Measurements from ENCODE around the gene ATG9A. TPM values are rescaled to one million over a fixed set of nuclear protein-coding genes. Genes with fewer than 3 reads are reported as not detected.

ATG9A gene
- total and polyA plus RNA-seq, 9 of the 15 experiments (the other 6 are each of a cell fraction or from before 2014, with no cell fraction given) = 0.25 to 65.6 (median 23.4) TPM

DNA sequence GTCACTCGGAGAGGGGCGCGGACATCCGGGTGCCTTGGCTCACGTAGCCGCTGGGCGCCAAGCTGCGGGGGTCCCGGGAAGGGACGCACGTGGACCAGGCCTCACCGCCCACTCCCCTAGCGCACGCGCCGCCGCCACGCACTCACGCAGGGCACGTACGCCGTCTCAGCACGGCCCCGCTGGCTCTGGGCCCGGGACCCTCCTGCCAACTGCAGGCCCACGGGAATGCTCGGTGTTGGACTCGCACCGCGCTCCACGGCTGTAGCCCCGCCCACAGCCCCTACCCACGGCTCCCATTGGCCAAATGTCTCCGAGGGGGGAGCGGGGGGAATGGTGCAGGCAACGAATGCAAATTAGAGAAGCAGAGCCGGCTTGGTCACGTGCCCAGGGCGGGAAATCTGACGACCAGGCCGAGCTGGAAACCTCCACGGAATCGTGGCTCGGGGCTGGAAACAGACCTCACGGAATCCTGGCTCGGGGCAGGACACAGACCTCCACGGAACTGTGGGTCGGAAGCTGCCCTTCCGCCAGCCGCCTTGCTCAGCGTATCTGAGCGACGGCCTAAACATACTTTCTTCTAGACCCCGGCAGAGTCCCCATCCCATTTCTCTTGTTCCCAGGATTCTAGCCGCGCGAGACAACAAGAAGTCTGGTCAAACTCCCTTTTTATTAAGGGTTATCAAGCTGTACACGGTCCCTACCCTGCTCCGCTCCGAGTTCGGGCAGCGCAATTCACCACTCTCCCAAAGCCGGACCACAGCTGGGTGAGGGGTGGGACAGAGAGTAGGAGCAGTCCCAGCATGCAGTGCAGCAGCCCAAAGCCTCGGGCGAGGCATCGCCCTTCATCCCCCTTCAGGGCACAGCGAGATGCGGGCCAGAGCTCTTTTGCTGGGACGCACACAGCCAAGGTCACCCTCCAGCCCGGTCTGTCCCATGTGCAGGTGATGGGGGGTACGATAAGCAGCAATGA, 10.4 kb downstream of the ATG9A start, which contains the start of gene ABCB6 (continued):
- TF ChIP-seq, protein P1, sequence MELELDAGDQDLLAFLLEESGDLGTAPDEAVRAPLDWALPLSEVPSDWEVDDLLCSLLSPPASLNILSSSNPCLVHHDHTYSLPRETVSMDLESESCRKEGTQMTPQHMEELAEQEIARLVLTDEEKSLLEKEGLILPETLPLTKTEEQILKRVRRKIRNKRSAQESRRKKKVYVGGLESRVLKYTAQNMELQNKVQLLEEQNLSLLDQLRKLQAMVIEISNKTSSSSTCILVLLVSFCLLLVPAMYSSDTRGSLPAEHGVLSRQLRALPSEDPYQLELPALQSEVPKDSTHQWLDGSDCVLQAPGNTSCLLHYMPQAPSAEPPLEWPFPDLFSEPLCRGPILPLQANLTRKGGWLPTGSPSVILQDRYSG (tag; conservative IDR thresholded peaks at IDR 0.05; ENCODE audit: low read depth) = no peak
- TF ChIP-seq GTF2E2 (tag; IDR thresholded peaks at IDR 0.05) = no peak
- no peak for TF ChIP-seq BMI1 (IDR thresholded peaks at IDR 0.05; ENCODE audit: low read length)
- no peak for TF ChIP-seq SPI1 (IDR thresholded peaks at IDR 0.05; ENCODE audit: borderline replicate concordance, low read depth, low read length)
- no peak for TF ChIP-seq TCF7L2 (IDR thresholded peaks at IDR 0.05; ENCODE audit: low read depth, low read length)
- peak in 1 of 2 experiments; percentile 51; a peak in 2 of 4 replicates for TF ChIP-seq RCOR1 (IDR thresholded peaks at IDR 0.05; ENCODE audit: borderline replicate concordance in 1 of 2, low read depth in 2 of 2, low read length in 2 of 2)
- no peak for TF ChIP-seq HDAC6 (IDR thresholded peaks at IDR 0.05; ENCODE audit: low read depth, low read length)
- TF ChIP-seq RFX1 (IDR thresholded peaks at IDR 0.05) = no peak
- TF ChIP-seq, protein P2, sequence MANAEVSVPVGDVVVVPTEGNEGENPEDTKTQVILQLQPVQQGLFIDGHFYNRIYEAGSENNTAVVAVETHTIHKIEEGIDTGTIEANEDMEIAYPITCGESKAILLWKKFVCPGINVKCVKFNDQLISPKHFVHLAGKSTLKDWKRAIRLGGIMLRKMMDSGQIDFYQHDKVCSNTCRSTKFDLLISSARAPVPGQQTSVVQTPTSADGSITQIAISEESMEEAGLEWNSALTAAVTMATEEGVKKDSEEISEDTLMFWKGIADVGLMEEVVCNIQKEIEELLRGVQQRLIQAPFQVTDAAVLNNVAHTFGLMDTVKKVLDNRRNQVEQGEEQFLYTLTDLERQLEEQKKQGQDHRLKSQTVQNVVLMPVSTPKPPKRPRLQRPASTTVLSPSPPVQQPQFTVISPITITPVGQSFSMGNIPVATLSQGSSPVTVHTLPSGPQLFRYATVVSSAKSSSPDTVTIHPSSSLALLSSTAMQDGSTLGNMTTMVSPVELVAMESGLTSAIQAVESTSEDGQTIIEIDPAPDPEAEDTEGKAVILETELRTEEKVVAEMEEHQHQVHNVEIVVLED (CRISPR knock-in tag; IDR thresholded peaks at IDR 0.05) = peak; percentile 74
- TF ChIP-seq CCAR2 (IDR thresholded peaks at IDR 0.05; ENCODE audit: low read depth, low read length) = no peak
- no peak for TF ChIP-seq ZNF668 (CRISPR knock-in tag; IDR thresholded peaks at IDR 0.05)
- peak; percentile 69 for TF ChIP-seq RBBP5 (IDR thresholded peaks at IDR 0.05; ENCODE audit: borderline replicate concordance, insufficient read depth, low read length, poor library complexity, severe bottlenecking)
- peak; percentile 72 for TF ChIP-seq TAF1 (IDR thresholded peaks at IDR 0.05; ENCODE audit: control insufficient read depth, extremely low read depth, insufficient read depth, low read length, severe bottlenecking)
- TF ChIP-seq ZNF583 (CRISPR knock-in tag; IDR thresholded peaks at IDR 0.05) = no peak
- peak; percentile 87 for TF ChIP-seq SP1 (CRISPR knock-in tag; IDR thresholded peaks at IDR 0.05)
- TF ChIP-seq SMAD2 (IDR thresholded peaks at IDR 0.05; ENCODE audit: low read depth, low read length) = no peak
- TF ChIP-seq MYBL2 (IDR thresholded peaks at IDR 0.05; ENCODE audit: low read depth) = no peak
- TF ChIP-seq MYBL2 (CRISPR knock-in tag; IDR thresholded peaks at IDR 0.05; ENCODE audit: borderline replicate concordance) = no peak
- TF ChIP-seq, protein P3, sequence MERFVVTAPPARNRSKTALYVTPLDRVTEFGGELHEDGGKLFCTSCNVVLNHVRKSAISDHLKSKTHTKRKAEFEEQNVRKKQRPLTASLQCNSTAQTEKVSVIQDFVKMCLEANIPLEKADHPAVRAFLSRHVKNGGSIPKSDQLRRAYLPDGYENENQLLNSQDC (CRISPR knock-in tag; IDR thresholded peaks at IDR 0.05) = no peak
- no peak for TF ChIP-seq SMAD1 (IDR thresholded peaks at IDR 0.05; ENCODE audit: low read depth, low read length, partially characterized antibody)
- no peak for TF ChIP-seq MBD2 (IDR thresholded peaks at IDR 0.05; ENCODE audit: borderline replicate concordance, low read depth)
- TF ChIP-seq MAFK (IDR thresholded peaks at IDR 0.05; ENCODE audit: low read length) = no peak
- no peak for TF ChIP-seq DMBX1 (CRISPR knock-in tag; IDR thresholded peaks at IDR 0.05; ENCODE audit: borderline replicate concordance)
- no peak for TF ChIP-seq LARP7 (IDR thresholded peaks at IDR 0.05)
- no peak for TF ChIP-seq RAD21 (CRISPR knock-in tag; conservative IDR thresholded peaks at IDR 0.05 in 1 of 2, IDR thresholded peaks at IDR 0.05 in 1 of 2)
- no peak for TF ChIP-seq HNRNPK (IDR thresholded peaks at IDR 0.05; ENCODE audit: low read depth, low read length, poor library complexity, severe bottlenecking)
